ENCODE results near the gene OR2V2.
A peak's percentile ranks its signal among the peaks of the same experiment; 100 is the strongest.
"Not testable (repeated sequence)": the region's sequence is repeated elsewhere in the genome, so short reads cannot be mapped to it uniquely, and the experiment has no call there.

OR2V2 gene

DNA sequence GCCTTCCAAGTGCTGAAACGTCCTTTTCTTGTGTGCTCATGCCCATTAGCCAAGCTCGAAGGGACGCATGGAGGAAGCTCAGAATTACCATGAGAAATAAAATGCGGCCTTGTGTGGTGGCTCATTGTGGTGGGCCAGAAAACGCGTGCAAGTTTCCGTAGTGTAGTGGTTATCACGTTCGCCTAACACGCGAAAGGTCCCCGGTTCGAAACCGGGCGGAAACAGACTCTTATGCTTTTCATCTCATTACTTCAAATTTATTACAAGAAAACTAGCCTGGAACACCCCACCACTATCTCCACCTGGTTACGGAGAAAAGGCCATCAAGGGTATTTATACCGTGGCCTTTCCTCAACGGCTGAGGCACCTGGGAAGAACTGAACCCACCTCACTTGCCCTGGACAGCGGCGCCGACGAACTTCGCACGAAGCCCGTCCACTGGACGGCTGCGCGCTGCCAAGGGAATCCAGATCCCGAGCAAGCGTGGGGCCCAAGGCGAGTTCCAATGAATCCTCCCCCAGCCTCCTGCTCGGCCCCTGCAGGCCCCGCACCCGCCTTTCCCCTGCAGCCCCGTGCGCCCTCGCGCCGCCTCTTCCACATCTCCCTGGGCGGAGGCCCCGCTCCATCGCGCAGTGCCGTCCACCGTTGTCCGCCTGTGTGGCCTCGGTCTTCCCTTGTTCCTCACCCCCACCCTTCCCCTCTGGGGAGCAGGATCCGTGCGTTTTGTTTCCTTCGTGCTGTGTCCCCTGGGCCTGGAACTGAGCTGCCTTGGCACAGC, 22.3 kb downstream of the OR2V2 start:
- DNase-seq (ENCODE audit: low read depth in 2 of 2) = peak; percentile 74 to 76

- no peak for DNase-seq (ENCODE audit: low read depth in 2 of 2)
These were observed 22.9 kb downstream of the OR2V2 start for GRCh38 chr5:181170237-181170825.

GRCh38 chr5:181170996-181171395, 23.6 kb downstream of the OR2V2 start:
- DNase-seq (ENCODE audit: low read depth in 2 of 2) = no peak

GRCh38 chr5:181171782-181172181, 24.4 kb downstream of the OR2V2 start:
- no peak for DNase-seq (ENCODE audit: low read depth in 2 of 2)

DNA sequence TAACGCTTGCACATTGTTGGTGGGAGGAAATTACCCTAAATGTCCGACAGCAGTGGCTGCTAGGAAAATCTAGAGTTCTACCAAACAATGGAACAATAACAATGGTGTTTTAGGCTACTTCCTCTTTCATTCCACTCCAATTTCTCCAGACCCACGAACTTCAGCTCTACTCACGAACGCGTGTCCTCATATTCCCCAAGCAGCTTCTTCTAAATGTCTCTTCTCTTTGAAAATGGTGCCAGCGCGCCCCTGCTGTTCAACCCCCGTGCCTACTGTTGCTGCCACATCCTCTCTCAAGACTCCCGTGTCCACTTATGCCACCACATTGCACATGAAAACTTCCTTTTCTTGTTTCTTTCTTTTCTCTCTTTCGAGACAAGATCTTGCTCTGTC, 25.6 kb downstream of the OR2V2 start:
- no peak for DNase-seq (ENCODE audit: low read depth in 2 of 2)

GRCh38 chr5:181173420-181174342, 26.3 kb downstream of the OR2V2 start:
- peak in 1 of 2 donors; percentile 68 for DNase-seq (ENCODE audit: low read depth in 2 of 2)

DNA sequence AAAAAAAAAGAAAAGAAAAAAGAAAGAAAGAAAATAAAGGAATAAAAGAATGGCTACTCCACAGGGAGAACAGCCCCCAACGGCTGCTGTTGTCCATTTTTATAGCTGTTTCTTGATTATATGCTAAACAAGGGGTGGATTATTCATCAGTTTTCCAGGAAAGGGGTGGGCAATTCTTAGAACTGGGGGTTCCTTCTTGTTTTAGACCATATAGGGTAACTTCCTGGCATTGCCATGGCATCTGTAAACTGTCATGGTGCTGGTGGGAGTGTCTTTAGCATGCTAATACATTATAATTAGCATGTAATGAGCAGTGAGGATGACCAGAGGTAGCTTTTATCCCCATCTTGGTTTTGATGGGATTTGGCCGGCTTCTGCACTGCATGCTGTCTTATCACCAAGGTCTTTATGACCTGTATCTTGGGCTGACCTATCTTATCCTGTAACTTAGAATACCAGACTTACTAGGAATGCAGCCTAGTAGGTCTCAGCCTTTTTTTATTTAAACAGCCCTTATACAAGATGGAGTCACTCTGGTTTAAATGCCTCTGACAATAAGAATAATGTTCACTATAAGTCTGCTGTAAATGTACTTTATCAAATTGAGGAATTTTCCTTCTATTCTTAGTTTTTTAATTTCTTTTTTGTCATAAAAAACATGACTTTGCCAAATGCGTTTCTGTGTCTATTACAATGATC, 29.0 kb downstream of the OR2V2 start:
- no peak for DNase-seq (ENCODE audit: low read depth in 2 of 2)

GRCh38 chr5:181177559-181177958, 30.2 kb downstream of the OR2V2 start:
- not testable (repeated sequence) for DNase-seq (ENCODE audit: low read depth in 2 of 2)

DNA sequence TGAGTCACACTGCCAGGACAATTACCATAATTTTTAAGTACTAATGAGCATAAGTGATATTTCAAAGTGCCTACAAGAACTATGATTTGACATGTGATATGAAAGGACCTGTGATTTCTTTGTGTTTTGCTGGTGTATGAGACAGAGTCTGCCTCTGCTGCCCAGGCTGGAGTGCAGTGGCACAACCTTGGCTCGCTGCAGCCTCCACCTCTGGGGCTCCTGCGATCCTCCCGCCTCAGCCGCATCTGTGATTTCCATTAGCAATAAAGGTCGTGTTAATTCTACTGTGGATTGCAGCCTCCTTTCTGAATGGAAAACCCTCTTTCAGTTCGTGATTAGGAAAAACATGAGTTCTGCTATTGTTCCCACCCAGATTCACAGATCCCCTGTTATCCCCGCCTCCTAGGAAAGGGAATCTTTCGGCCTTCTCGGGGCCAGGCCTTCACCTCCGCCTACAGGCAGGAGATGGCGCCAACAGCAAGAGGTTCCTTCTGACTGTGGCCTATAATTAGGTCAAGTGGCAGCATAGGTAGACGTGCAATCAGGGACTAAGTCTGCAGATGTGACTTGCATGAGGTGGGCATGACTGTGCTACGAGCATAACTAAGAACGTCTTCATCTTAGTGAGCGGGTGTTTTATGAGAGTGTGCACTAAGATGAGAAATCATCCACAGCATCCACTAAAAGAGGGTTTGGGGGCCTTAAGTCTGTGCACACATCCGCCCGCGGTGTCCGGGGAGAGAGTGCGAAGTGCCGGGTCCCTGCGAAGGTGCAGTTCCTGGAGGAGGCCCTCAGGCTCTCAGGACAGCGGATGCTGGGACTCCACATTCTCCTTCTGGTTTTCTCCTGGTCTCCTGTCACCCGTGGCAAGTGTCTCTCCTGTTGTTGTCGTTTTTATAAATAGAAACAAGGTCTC, 34.5 kb downstream of the OR2V2 start:
- DNase-seq (ENCODE audit: low read depth in 2 of 2) = no peak

DNA sequence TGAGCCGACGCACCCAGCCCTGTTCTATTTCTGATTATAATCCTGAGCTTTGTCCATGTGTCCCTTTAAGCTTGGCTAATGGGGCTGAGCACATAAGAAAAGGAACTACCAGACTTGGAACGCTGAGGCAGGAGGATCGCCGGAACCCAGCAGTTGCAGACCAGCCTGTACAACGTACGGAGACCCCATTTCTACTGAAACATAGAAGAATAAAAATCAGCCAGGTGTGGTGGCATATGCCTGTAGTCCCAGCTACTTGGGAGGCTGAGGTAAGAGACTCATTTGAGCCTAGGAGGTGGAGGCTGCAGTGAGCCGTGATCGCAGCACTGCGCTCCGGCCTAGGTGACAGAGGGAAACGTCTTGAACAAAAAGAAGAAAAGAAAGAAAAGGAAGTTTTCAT, 35.3 kb downstream of the OR2V2 start:
- DNase-seq (ENCODE audit: low read depth in 2 of 2) = no peak

DNA sequence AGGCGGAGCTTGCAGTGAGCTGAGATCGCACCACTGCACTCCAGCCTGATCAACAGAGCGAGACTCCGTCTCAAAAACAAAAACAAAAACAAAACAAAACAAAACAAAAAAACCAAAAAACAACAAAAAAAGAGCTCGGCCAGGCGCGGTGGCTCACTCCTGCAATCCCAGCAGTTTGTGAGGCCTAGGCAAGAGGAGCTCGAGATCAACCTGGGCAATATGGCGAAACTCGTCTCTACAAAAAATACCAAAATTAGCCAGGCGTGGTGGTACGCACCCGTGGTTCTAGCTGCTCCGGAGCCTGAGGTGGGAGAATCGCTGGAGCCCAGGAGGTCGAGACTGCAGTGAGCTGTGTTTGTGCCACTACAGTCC, 37.4 kb downstream of the OR2V2 start:
- no peak for DNase-seq (ENCODE audit: low read depth in 2 of 2)

DNA sequence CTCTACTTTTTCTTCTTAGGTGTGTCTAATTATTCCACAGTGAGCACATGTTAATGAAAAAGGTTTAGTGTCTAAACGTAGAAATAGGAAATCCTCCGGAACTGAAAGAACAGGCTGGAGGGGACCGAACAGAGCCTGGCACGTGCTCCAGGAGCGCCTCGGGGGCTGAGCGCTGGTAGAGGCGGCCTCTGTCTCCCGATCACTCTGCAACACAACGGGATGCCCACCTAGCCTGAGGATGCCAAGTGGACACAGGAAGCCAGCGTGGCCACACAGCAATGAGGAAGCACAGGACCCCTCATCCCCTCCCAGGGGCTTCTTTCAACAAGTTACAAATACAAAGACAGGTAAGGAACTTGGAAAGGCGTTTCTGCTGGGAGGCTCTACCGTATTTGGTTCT, 38.2 kb downstream of the OR2V2 start:
- DNase-seq (ENCODE audit: low read depth in 2 of 2) = no peak

DNA sequence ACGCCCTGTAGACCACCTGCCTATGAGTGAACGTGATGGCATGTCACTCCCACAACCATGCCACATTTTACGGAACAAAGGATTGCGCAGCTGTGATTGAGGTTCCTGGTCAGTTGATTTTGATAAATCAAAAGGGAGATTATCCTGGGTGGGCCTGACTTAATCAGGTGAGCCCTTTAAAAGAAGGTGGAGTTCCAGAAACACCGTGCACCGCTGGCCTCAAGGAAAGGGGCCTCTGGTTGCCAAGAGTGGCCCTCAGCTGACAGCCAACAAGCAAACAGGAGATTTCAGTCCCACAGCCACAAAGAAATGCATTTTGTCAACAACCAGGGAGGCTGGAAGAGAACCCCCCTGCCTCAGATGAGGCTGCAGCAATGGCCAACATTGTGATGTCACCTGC, 38.6 kb downstream of the OR2V2 start:
- DNase-seq (ENCODE audit: low read depth in 2 of 2) = no peak

- no peak for DNase-seq (ENCODE audit: low read depth in 2 of 2)
These were observed 39.7 kb downstream of the OR2V2 start for GRCh38 chr5:181186986-181187499.

DNA sequence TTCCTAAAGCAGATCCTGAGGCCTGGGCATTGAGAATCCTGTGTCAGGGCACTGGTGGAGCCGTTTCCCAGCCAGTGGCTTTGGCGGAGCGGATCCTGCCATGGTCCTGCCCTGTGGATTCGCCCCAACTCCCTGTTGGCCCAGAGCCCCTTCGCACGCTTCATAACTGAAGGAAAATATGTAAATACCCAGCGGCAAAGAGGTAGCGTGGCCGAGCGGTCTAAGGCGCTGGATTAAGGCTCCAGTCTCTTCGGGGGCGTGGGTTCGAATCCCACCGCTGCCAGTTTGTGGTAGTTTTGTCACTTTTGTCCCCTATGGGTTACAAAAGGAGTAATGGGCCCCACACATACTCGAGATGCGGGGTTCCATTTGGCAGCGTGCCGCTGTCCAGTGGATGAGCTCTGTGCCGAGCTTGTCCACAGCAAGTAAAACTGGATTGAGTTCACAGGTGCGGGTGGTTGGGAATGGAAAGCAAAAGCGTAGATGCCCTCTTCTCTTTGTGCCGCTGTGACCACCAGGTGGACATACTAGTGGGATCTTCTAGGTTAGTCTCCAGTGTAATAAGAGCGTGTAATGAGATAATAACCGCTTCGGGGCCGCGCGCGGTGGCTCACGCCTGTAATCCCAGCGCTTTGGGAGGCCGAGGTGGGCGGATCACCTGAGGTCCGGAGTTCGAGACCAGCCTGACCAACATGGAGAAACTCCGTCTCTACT, 40.3 kb downstream of the OR2V2 start:
- peak in 1 of 2 donors; percentile 62 for DNase-seq (ENCODE audit: low read depth in 2 of 2)

DNA sequence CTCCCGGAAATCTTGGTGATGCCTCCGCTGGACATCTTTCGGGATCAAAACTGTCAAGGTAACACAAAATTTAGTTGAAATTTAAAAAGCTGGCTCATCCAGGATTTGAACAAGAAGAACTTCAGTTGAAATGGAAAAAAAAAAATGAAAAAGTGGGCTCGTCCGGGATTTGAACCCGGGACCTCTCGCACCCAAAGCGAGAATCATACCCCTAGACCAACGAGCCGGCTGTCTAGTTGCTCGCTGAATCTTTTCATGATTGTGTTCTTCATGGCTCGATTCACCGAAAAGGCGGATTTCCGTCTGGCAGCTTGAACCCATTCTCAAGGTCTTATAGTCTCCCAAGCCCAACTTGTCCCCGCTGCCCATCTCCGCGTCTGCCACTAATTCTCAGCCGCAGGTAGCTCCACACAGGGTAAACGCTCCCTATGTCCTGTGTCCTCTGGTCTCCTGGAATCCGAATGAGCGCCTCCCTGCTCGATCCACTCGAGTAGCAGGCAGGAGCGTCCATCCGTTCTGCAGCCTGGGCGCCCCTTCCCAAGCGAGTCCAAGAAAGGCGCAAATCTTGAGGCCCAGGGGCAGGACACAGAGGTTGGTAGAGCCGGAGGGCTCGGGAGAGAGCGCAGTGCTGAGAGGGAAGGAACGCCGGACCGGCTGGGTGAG, 41.4 kb downstream of the OR2V2 start:
- no peak for DNase-seq (ENCODE audit: low read depth in 2 of 2)

- DNase-seq (ENCODE audit: low read depth in 2 of 2) = no peak
These were observed 42.1 kb downstream of the OR2V2 start for GRCh38 chr5:181189363-181189961.

- no peak for DNase-seq (ENCODE audit: low read depth in 2 of 2)
These were observed 42.8 kb downstream of the OR2V2 start for GRCh38 chr5:181189962-181190710.

All from stimulated activated CD8-positive, alpha-beta memory T cell treated with anti-CD3 and anti-CD28 coated beads, Interleukin-15, amount 100 ng/mL, for 48 hours (primary cell).